Inflammatory macrophage treated with lipopolysaccharide for 4 hours (primary cell): Measurements from ENCODE around the gene PRKCD.

Experiments
- DNase-seq: peaks from one replicate; pipeline ENCODE4 v3.0.0-alpha.2; 2020

PRKCD gene

GRCh38 chr3:53157974-53158580 is 2.9 kb upstream of the PRKCD start:
- DNase-seq, result no peak

- peak; percentile 39 for DNase-seq
Observed at GRCh38 chr3:53158765-53159155, 2.2 kb upstream of the PRKCD start.

GRCh38 chr3:53159156-53160060 is 1.6 kb upstream of the PRKCD start:
- DNase-seq, result peak; percentile 25

- DNase-seq, result no peak
Observed at GRCh38 chr3:53160061-53160659, 849 bp upstream of the PRKCD start.

- DNase-seq, result peak; percentile 76
Observed at GRCh38 chr3:53161450-53161819, 426 bp downstream of the PRKCD start.

- DNase-seq, result peak; percentile 87
Observed at GRCh38 chr3:53161820-53162671, 1.0 kb downstream of the PRKCD start.

GRCh38 chr3:53162672-53163443 is 1.8 kb downstream of the PRKCD start:
- no peak for DNase-seq

- DNase-seq, result no peak
Observed at GRCh38 chr3:53163444-53164387, 2.7 kb downstream of the PRKCD start.

GRCh38 chr3:53164911-53165310 is 3.9 kb downstream of the PRKCD start:
- DNase-seq, result no peak

- no peak for DNase-seq
Observed at GRCh38 chr3:53166206-53166605, 5.2 kb downstream of the PRKCD start.

- DNase-seq, result peak; percentile 85
Observed at GRCh38 chr3:53166781-53167291, 5.8 kb downstream of the PRKCD start.

- DNase-seq, result peak; percentile 43
Observed at GRCh38 chr3:53167418-53168174, 6.6 kb downstream of the PRKCD start.

- DNase-seq, result peak; percentile 76
Observed at GRCh38 chr3:53168175-53168923, 7.3 kb downstream of the PRKCD start.

GRCh38 chr3:53169045-53169831 is 8.2 kb downstream of the PRKCD start:
- DNase-seq, result peak; percentile 77

- DNase-seq, result no peak
Observed at GRCh38 chr3:53169832-53170324, 8.9 kb downstream of the PRKCD start.

- peak; percentile 92 for DNase-seq
Observed at GRCh38 chr3:53170325-53171063, 9.5 kb downstream of the PRKCD start.

- no peak for DNase-seq
Observed at GRCh38 chr3:53171064-53171418, 10.0 kb downstream of the PRKCD start.
